ENCODE results near the gene NLGN3. TPM values are rescaled to one million over a fixed set of nuclear protein-coding genes. Genes with fewer than 3 reads are reported as not detected.

Gene NLGN3
- total and polyA plus RNA-seq, 2 donors (not counting 3 experiments of a cell fraction or from before 2014, with no cell fraction given), result 0.37 to 0.40 TPM

- Histone ChIP-seq H3K4me1 (ENCODE audit: control insufficient read depth, extremely low read depth, insufficient read depth, low read length) (no peaks in the 10 kb centered on the region), H3K4me3 (replicated peaks in 1 of 3; ENCODE audit: insufficient read depth in 1 of 3, low read depth in 1 of 3, low read length in 3 of 3) (no peak overlapping the region), H4K20me1 (replicated peaks; ENCODE audit: control insufficient read depth, extremely low read depth, insufficient read depth, low read length) (no peaks in the 10 kb centered on the region), H2AFZ (ENCODE audit: low read depth, low read length) (no peak overlapping the region), H3K36me3 (ENCODE audit: control insufficient read depth in 2 of 2, extremely low read depth in 1 of 2, insufficient read depth in 2 of 2, low read length in 2 of 2) (no peaks in the 10 kb centered on the region), H3K9me1 (replicated peaks; ENCODE audit: control insufficient read depth, extremely low read depth, insufficient read depth, low read length) (no peaks in the 10 kb centered on the region), H3K9me3 (replicated peaks; ENCODE audit: control insufficient read depth, insufficient read depth, low read length) (no peaks in the 10 kb centered on the region), H3K27ac (ENCODE audit: insufficient read depth, low read depth, low read length) (no peak overlapping the region), H3K4me2 (ENCODE audit: insufficient read depth, low read length) (no peak overlapping the region), H3K9ac (replicated peaks; ENCODE audit: extremely low read depth, insufficient read depth, low read length) (no peak overlapping the region), H3K27me3 (ENCODE audit: control insufficient read depth in 2 of 2, insufficient read depth in 2 of 2, low read length in 2 of 2) (no peaks in the 10 kb centered on the region), H3K79me2 (ENCODE audit: control insufficient read depth, insufficient read depth, low read length) (no peaks in the 10 kb centered on the region)
- no TSS peak for BruUV-seq (replicated peaks)
- no peak for TF ChIP-seq EZH2 (IDR thresholded peaks at IDR 0.05; ENCODE audit: borderline replicate concordance, low read depth, low read length, severe bottlenecking)
- dilution Hi-C loops (cut with MboI; ENCODE audit: extremely low pct_ligation_motif_present, low sequenced_read_pairs) (no loop called here), intact Hi-C loops (cut with micrococcal nuclease) (no loop called here)
- FAIRE-seq (peak; percentile 48), DNase-seq (ENCODE audit: low read depth, low spot score) (no peak)
- POLR2A ChIA-PET, result no interaction called here
- CTCF ChIA-PET, result no interaction called here
Measured at GRCh38 chrX:71212536-71212935, 67.9 kb downstream of the NLGN3 start.

GRCh38 chrX:71214152-71214551, 69.5 kb downstream of the NLGN3 start:
- TF ChIP-seq POLR2A (IDR thresholded peaks at IDR 0.05; ENCODE audit: low read depth, low read length) (no peak), MYC (IDR thresholded peaks at IDR 0.05; ENCODE audit: low read depth, low read length) (no peak), EZH2 (IDR thresholded peaks at IDR 0.05; ENCODE audit: borderline replicate concordance, low read depth, low read length, severe bottlenecking) (no peak), CTCF (IDR thresholded peaks at IDR 0.05; ENCODE audit: extremely low read depth in 1 of 2, insufficient read depth in 1 of 2, low read depth in 1 of 2, low read length in 2 of 2) (no peak), FOS (IDR thresholded peaks at IDR 0.05; ENCODE audit: borderline replicate concordance, insufficient read depth, low read length) (no peak), GATA2 (IDR thresholded peaks at IDR 0.05; ENCODE audit: insufficient read depth, insufficient read length, low read depth, low read length) (no peak), MAX (IDR thresholded peaks at IDR 0.05; ENCODE audit: insufficient read depth, insufficient read length) (no peak)
- FAIRE-seq (no peak), DNase-seq (ENCODE audit: low read depth, low spot score) (no peak)
- Histone ChIP-seq H3K4me2 (ENCODE audit: insufficient read depth, low read length) (no peak overlapping the region), H3K79me2 (ENCODE audit: control insufficient read depth, insufficient read depth, low read length) (no peaks in the 10 kb centered on the region), H4K20me1 (replicated peaks; ENCODE audit: control insufficient read depth, extremely low read depth, insufficient read depth, low read length) (no peaks in the 10 kb centered on the region), H2AFZ (ENCODE audit: low read depth, low read length) (no peak overlapping the region), H3K4me3 (replicated peaks in 1 of 3; ENCODE audit: insufficient read depth in 1 of 3, low read depth in 1 of 3, low read length in 3 of 3) (no peak overlapping the region), H3K9me3 (replicated peaks; ENCODE audit: control insufficient read depth, insufficient read depth, low read length) (no peaks in the 10 kb centered on the region), H3K9me1 (replicated peaks; ENCODE audit: control insufficient read depth, extremely low read depth, insufficient read depth, low read length) (no peaks in the 10 kb centered on the region), H3K36me3 (ENCODE audit: control insufficient read depth in 2 of 2, extremely low read depth in 1 of 2, insufficient read depth in 2 of 2, low read length in 2 of 2) (no peaks in the 10 kb centered on the region), H3K9ac (replicated peaks; ENCODE audit: extremely low read depth, insufficient read depth, low read length) (no peak overlapping the region), H3K27me3 (ENCODE audit: control insufficient read depth in 2 of 2, insufficient read depth in 2 of 2, low read length in 2 of 2) (no peaks in the 10 kb centered on the region), H3K27ac (ENCODE audit: insufficient read depth, low read depth, low read length) (no peak overlapping the region), H3K4me1 (ENCODE audit: control insufficient read depth, extremely low read depth, insufficient read depth, low read length) (no peaks in the 10 kb centered on the region)
- dilution Hi-C loops (cut with MboI; ENCODE audit: extremely low pct_ligation_motif_present, low sequenced_read_pairs) (no loop called here), intact Hi-C loops (cut with micrococcal nuclease) (no loop called here)
- no TSS peak for BruUV-seq (replicated peaks)
- ChIA-PET CTCF (no interaction called here), POLR2A (no interaction called here)
